LHCN-M2 (cell line): Measurements from ENCODE around the gene PLA2G15. TPM values are rescaled to one million over a fixed set of nuclear protein-coding genes. Genes with fewer than 3 reads are reported as not detected.

Experiments
- DNase-seq: peaks from one replicate; pipeline ENCODE4 v3.0.0-alpha.2; 2012; ENCODE audit warnings: low read depth
- total RNA-seq: library from RNA; depleted of rRNA; stranded (reverse); fragments of >200 nt; gene quantifications from 2 replicates; pipeline ENCODE4 v1.2.3, GENCODE V29; 2014

Gene PLA2G15
- total RNA-seq, 1 experiment from 2014 or later, result 31.1 TPM

GRCh38 chr16:68252383-68252782 lies 7.2 kb downstream of the PLA2G15 start:
- no peak for DNase-seq

GRCh38 chr16:68253721-68254120 lies 8.5 kb downstream of the PLA2G15 start:
- no peak for DNase-seq

GRCh38 chr16:68255712-68256111 lies 10.5 kb downstream of the PLA2G15 start:
- no peak for DNase-seq

DNA sequence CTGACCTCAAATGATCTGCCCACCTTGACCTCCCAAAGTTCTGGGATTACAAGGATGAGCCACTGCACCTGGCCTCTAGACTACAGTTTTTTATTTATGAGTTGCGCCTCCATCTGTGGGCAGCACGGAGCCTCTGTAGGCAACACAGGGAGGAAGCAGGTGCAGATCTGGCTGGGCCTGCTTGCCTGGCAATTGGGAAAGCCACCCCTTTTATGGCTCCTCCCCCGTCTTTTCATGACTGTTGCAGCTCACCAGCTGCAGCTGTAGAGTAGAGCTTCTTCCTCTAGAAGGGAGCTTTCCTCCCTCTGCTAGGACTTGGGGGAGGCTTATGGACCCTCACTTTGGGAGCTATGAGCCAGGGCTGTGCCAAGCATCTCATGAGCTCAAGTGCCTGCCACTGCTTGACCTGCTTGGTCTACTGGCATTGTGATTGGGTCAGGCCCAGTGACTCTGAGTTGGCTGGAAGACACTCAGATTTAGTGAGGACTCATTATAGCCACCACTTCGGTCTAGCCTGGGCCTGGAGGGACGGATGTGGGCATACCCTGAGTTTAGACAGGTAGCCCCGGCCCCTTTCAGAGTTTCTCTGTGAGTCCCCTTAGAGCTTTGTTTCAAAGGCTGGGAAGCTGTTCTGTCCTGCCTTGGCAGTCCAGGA lies 12.2 kb downstream of the PLA2G15 start:
- DNase-seq, result peak; percentile 79

GRCh38 chr16:68257906-68258800 lies 13.0 kb downstream of the PLA2G15 start:
- peak; percentile 89 for DNase-seq

DNA sequence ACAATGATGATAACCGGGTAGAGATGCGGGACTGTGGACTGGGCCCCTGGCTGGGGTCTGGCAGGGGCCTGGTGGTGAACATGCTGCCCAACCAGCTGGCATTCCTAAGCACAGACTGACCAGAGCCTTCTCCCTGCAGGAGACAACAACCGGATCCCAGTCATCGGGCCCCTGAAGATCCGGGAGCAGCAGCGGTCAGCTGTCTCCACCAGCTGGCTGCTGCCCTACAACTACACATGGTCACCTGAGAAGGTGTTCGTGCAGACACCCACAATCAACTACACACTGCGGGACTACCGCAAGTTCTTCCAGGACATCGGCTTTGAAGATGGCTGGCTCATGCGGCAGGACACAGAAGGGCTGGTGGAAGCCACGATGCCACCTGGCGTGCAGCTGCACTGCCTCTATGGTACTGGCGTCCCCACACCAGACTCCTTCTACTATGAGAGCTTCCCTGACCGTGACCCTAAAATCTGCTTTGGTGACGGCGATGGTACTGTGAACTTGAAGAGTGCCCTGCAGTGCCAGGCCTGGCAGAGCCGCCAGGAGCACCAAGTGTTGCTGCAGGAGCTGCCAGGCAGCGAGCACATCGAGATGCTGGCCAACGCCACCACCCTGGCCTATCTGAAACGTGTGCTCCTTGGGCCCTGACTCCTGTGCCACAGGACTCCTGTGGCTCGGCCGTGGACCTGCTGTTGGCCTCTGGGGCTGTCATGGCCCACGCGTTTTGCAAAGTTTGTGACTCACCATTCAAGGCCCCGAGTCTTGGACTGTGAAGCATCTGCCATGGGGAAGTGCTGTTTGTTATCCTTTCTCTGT lies 14.0 kb downstream of the PLA2G15 start:
- DNase-seq, result no peak

DNA sequence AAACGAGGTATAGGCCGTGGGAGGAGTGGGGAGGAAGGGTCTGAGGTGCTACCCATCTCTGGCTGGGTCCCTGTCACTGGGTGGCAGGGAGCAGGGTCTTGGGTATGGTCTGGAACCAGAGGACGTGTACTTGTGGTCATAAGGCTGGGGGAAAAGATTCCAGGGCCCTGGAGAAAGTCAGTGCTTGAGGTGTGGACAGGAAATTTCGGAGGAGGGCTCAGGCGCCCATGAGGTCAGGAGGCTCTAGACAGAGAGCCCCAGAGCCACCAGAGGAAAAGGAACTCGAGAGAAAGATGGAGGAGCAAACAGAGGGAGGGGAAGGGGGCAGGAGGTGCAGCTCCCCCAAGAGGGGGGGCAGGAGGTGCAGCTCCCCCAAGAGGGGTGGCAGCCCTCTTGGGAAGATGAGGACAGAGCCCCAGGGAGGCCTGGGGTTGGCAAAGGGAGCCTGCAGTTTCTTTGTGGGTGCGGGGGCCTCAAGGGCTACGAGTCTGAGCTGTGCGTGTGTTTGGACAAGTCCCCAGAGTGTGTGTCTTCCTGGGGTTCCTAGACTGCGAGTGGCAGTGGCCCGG lies 18.5 kb downstream of the PLA2G15 start:
- no peak for DNase-seq

- peak; percentile 76 for DNase-seq
Observed at GRCh38 chr16:68264128-68265077, 19.2 kb downstream of the PLA2G15 start, which contains the start of gene SLC7A6. Gene SLC7A6, plus strand, starts transcription at chr16:68264526. Its CDS starts 10,201 bp downstream, at chr16:68274727.

- peak; percentile 86 for DNase-seq
Observed at GRCh38 chr16:68265078-68265920, 20.1 kb downstream of the PLA2G15 start.

DNA sequence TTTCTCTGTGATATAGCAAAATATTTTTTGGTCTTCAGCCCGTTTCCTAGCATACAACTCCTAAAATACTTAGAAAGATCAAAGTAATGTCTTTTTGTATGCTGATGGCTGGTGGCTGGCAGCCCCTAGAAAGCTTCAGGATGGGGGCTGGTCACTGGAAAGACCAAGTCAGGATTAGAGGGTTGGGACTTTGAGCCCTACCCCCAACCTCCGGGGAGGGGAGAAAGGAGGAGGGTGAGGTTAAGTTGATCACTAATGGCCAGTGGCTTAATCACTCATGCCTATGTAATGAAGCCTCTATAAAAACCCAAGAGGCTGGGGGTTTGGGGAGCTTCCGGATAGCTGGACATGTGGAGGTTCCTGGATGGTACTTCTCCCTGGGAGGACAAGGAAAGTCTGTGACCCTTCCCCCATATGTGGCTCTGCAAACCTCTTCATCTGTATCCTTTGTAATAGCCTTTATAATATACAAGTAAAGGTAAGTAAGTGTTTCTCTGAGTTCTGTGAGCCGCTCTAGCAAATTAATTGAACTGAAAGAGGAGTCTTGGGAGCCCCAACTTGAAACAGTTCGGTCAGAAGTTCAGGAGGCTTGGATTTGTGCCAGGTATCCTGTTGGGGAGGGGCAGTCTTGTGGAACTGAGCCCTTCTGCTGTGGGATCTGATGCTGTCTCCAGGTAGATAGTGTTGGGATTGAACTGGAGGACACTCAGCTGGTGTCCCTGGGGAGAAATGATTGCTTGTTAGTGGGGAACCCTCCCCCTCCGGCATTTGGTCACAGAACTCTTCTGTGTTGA lies 22.6 kb downstream of the PLA2G15 start:
- DNase-seq, result no peak

DNA sequence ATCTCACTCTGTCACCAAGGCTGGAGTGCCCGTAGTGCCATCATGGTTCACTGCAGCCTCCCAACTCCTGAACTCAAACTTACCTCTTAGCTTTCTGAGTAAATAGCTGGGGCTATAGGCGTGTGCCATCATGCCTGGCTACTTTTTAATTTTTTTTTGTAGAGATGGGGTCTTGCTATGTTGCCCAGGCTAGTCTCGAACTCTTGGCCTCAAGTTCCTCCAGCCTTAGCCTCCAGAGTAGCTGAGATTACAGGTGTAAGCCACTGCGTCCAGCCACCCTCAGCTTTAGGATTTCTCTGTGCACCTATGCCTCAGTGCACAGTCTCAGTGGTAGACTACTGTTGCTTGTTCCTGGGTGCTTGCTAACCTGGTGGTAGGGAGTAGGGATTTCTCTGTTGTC lies 24.6 kb downstream of the PLA2G15 start:
- DNase-seq, result no peak

DNA sequence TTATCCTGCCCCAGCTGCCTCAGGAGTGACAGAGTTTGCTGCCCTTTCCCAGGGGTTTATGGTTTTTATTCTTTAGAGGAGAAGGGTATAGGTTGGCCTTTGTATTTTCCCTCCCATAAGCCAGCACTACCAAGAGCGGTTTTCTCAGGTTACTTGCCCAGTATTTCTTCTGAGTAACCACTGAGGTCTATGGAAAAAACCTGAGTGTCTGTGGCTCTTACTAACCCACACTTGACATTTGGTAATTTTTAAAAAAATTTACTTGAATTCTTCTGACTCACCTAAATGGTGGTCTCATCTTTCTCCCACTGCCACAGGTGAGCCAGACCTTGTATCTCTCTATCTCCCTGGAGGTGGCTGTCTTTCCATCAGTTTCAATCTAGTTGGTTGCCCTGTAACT lies 25.2 kb downstream of the PLA2G15 start:
- no peak for DNase-seq

GRCh38 chr16:68272507-68273209 lies 27.5 kb downstream of the PLA2G15 start:
- DNase-seq, result no peak

GRCh38 chr16:68273459-68273858 lies 28.3 kb downstream of the PLA2G15 start:
- no peak for DNase-seq

DNA sequence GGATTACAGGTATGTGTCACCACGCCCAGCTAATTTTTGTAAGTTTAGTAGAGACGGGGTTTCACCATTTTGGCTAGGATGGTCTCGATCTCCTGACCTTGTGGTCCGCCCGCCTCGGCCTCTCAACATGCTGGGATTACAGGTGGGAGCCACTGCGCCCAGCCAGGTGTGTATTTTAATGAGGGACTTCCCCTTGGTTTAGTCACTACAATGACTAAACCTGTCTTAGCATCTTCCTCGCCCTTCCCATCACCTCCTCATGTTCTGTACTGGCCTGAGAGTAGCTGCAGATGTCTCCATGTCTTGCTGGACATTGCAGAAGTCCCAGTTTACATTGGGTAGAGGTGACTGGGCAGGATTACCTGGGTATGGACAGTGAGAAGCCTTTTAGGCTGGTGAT lies 28.7 kb downstream of the PLA2G15 start:
- no peak for DNase-seq

GRCh38 chr16:68274441-68274840 lies 29.3 kb downstream of the PLA2G15 start:
- DNase-seq, result no peak

- peak; percentile 80 for DNase-seq
Observed at GRCh38 chr16:68275611-68276191, 30.5 kb downstream of the PLA2G15 start.

GRCh38 chr16:68276223-68276622 lies 31.1 kb downstream of the PLA2G15 start:
- no peak for DNase-seq
